ENCODE results near the gene CNTFR.

GRCh38 chr9:34564617-34565016 is 24.9 kb downstream of the CNTFR start:
- TF ChIP-seq POLR2AphosphoS5 (IDR thresholded peaks at IDR 0.05; ENCODE audit: low read depth) = no peak
- TF ChIP-seq CTCF (IDR thresholded peaks at IDR 0.05; ENCODE audit: insufficient read depth, low read length) = no peak
- TF ChIP-seq REST (IDR thresholded peaks at IDR 0.05; ENCODE audit: insufficient replicate concordance, low read depth) = no peak
- TF ChIP-seq SPI1 (IDR thresholded peaks at IDR 0.05; ENCODE audit: borderline replicate concordance, low read depth) = no peak
